HG02642 (cell line): ENCODE measurements around the gene COLGALT1.
"Not testable (repeated sequence)": the region's sequence is repeated elsewhere in the genome, so short reads cannot be mapped to it uniquely, and the experiment has no call there.

ENCODE experiments used
- ATAC-seq: cut with Tn5 transposase; IDR thresholded peaks from one replicate; pipeline ENCODE4 v1.9.1; 2021; ENCODE audit warnings: mild to moderate bottlenecking; ENCODE audit not compliant: unreplicated experiment, poor library complexity

The COLGALT1 gene

GRCh38 chr19:17556995-17557394 lies 1.5 kb downstream of the COLGALT1 start:
- ATAC-seq, result no peak

GRCh38 chr19:17557466-17557865 lies 2.0 kb downstream of the COLGALT1 start:
- ATAC-seq, result no peak

DNA sequence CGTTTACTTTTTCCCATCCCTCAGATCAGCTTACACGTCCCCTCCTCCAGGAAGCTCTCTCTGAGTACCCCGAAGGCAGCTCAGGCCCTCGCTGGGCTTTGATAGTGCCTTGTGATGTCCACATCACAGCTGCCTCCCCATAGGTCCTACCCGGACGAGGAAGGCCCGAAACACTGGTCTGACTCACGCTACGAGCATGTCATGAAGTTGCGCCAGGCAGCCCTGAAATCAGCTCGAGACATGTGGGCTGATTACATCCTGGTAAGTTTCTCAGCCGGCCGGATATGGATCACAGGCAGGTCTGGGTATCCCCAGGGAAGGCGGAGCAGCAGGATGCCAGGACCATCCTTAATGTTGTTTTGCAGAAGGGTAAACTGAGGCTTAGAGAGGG lies 4.8 kb downstream of the COLGALT1 start:
- no peak for ATAC-seq

DNA sequence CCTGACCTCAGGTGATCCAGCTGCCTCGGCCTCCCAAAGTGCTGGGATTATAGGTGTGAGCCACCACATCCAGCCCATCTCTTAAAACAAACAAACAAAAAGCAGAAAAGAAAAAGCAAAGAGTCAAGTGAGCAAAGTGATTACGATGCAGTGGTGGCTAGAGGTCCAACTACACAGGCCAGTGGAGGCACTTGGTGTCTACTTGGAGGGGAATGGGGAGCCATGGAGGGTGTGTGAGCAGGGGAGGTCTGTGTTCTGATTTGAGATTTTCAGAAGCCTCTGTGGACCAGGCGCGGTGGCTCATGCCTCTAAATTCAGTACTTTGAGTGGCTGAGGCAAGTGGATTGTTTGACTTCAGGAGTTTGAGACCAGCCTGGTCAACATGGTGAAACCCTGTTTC lies 6.6 kb downstream of the COLGALT1 start:
- no peak for ATAC-seq

DNA sequence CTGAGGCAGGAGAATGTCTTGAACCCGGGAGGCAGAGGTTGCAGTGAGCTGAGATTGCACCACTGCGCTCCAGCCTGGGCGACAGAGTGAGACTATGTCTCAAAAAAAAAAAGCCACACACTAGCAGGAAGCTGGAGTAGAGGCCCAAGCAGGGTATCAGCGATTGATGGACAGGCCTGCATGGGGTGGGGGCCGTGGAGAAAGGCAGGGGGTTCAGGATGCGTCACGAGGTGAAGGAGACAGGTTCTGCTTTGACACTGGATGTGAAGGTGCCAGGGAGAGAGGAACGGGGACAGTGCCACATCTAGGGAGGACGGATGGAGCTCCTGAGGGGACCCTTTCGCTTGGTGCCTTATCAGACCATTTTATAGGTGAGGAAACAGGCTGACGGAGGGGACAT lies 7.1 kb downstream of the COLGALT1 start:
- ATAC-seq, result no peak

DNA sequence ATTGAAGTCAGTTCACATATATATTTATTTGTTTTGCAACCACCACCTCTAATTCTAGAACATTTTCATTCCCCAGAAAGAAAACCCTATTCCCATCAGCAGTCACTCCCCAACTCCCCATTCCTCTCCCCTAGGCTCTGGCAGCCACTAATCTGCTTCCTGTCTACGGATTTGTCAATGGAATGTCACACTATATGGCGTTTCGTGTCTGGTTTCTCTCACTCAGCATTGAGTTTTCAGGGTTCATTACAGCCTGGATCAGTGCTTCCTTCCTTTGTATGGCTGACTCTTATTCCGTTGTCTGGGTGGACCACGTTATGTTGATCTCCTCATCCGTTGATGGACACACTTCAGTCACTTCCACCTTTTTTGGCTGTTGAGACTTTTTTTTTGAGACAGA lies 9.3 kb downstream of the COLGALT1 start:
- no peak for ATAC-seq

GRCh38 chr19:17565611-17566010 lies 10.2 kb downstream of the COLGALT1 start:
- no peak for ATAC-seq

- ATAC-seq, result no peak
These were observed 12.5 kb downstream of the COLGALT1 start for GRCh38 chr19:17567940-17568339.

DNA sequence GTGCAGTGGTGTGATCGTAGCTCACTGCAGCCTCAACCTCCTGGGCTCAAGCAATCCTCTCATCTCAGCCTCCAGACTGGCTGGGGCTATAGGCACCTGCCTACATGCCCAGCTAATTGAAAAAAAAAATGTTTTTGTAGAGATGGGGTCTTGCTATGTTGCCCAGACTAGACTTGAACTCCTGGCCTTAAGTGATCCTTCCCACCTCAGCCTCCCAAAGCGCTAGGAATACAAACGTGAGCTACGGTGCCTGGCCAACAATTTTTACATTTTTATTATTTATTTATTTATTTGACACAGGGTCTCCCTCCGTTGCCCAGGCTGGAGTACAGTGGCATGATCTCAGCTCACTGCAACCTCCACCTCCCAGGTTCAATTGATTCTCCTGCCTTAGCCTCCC lies 14.8 kb downstream of the COLGALT1 start:
- not testable (repeated sequence) for ATAC-seq

DNA sequence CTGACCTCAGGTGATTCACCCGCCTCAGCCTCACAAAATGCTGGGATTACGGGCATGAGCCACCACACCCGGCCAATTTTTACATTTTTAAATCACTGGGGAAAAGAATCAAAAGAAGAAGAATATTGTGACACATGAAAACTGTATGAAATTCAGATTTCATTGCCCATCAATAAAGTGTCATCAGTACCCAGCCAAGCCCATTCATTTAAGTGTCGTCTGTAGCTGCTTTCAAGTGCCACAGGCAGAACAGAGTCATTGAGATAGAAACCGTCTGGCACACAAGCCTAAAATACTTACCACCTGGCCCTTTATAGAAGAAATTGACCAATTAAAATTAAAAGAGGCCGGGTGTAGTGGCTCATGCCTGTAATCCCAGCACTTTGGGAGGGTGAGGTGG lies 15.3 kb downstream of the COLGALT1 start:
- ATAC-seq, result no peak

DNA sequence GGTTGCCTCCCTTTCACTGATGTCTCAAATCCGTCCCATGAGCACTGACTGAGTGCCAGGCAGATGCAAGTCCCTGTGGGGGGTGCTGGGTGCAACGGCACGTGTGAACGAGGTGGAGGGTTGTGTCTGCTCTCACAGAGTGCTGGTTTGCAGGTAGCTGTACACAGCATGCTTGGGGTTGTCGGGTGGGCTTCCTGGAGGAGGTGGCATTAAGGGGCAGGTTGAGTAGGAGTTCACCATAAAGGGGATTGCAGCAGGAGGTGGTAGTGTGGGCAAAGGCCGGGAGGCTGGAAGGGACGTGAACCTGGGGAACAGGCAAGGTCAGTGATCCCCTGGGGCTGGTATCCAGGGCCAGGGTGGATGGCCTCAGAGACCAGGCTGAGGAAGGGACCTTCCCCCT lies 17.2 kb downstream of the COLGALT1 start:
- no peak for ATAC-seq

DNA sequence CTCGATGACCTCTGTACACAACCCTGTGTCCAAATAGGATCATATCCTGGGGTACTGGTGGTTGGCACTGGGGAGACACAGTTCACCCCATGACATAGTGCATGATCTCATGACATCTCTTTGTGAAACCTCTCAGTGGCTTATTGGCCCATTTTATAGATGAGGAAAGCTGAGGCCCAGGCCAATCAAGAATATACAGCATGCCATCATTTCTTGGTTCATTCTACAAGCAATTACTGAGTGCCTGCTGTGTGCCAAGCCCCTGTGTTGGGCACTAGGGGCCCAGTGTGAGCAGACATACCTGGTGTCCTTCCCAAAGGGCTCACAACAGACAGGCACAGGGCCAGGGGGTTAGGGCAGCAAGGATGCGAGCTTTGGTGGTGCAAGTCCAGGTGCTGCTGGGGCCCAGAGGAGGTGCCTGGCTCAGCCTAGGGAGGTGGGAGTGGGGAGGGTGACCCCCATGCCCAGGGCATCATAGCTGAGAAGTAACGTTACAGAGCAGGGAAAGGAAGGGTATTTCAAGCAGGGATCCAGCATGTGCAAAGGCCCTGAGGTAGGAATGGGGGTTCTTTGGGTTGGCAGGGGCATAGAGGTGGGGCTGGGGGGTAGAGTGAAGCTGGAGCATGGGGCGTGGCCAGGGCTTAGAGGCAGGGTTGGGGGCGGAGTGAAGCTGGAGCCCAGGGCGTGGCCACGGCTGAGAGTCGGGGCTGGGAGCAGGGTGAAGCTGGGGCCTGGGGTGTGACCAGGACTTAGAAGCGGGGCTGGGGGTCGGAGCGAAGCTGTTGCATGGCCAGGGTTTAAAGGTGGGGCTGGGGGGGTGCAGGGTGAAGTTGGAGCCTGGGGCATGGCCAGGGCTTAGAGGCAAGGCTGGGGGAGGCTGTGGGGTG lies 20.7 kb downstream of the COLGALT1 start:
- no peak for ATAC-seq

- ATAC-seq, result no peak
These were observed 21.5 kb downstream of the COLGALT1 start for GRCh38 chr19:17576758-17577456.

- no peak for ATAC-seq
These were observed 22.1 kb downstream of the COLGALT1 start for GRCh38 chr19:17577457-17578097.

DNA sequence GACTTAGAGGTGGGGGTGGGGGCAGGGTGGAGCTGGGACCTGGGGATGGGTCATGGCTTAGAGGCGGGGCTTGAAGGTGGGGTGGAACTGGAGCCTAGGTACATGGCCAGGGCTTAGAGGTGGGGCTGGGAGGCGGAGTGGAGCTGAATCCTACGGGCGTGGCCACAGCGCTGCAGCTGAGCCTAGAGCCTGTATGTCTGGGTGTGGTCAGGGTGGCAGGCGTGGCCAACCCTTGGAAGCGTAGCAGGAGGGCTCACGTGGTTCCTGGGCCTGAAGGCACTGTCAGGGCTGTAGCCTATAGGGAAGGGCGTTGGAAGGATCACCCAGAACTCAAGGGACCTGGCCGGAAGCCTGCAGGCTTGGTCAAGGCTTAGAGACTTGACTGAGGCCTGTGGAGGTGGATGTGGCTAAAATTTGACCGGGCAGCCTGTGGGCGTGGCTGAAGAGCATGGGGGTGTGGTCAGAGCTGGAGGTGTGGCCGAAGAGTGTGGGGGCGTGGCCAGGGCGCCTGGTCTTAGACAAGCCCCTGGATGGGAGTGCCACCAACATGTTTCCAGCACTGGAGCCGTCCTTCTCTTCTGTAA lies 24.3 kb downstream of the COLGALT1 start:
- ATAC-seq, result no peak

DNA sequence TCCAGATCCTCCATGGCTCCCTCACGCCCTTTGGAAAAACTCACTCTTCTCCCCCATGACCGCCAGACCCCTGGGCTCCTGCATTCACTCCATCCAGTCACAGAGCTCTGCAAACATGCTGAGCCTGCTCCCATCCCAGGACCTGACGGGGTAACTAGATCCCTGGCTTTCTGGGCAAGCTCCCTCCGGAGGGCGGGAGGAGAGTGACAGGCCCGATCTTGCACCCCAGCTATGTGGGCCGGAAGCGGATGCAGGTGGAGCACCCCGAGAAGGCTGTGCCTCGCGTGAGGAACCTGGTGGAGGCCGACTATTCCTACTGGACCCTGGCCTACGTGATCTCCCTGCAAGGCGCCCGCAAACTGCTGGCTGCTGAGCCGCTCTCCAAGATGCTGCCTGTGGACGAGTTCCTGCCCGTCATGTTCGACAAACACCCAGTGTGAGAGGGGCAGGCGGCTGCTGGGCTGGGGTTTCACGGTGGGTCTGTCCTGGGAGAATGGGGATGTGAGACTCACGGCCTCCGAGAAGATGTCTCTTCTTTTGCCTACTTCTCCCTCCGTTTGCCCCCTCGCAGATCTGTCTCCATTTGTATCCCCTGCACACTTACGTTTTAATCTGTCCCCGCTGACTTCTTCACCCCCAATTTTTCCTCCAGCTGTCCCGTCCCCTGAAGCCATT lies 25.2 kb downstream of the COLGALT1 start:
- no peak for ATAC-seq

DNA sequence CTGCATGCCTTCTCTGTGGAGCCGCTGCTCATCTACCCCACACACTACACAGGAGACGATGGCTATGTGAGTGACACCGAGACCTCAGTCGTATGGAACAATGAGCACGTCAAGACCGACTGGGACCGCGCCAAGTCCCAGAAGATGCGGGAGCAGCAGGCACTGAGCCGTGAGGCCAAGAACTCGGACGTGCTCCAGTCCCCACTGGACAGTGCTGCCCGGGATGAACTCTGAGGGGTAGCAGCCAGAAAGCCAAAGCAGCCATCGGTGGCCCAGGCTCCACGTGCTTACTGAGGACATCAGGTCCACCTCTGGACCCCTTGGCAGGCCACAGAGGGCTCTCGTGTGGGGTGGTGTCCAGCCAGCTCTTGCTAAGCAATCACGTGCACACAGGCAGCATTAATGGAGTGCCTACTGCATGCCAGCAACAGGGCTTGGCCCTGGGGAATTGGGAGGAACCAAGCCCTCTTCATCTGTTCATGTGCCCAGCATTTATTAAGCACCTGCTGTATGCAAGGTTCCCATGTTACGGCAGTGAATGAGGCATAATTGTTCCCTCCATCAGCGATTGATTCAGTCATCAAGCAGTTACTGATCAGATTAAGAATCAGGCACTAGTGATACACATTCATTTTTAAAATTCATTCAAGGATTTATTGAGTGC lies 25.9 kb downstream of the COLGALT1 start:
- no peak for ATAC-seq

DNA sequence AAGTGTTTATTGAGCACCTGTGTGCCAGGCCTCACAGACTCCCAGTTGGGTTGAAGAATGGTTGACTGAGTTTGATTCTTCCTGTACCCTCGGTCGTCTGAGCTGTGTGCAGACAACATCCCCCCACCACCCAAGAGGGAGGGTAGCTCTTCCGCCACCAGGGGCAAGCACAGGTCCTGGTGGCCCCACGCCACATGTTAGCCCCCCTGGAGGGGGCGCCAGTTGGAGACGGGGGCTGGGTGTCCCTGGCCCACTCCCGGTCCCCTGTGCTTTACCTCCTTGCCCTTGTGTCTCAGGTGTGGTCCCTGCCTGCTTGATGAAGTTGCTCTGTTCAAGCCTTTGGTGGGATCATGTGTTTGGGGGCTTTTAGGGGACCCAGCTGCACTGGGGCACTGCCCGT lies 27.2 kb downstream of the COLGALT1 start:
- no peak for ATAC-seq

GRCh38 chr19:17584132-17584531 lies 28.7 kb downstream of the COLGALT1 start:
- no peak for ATAC-seq

DNA sequence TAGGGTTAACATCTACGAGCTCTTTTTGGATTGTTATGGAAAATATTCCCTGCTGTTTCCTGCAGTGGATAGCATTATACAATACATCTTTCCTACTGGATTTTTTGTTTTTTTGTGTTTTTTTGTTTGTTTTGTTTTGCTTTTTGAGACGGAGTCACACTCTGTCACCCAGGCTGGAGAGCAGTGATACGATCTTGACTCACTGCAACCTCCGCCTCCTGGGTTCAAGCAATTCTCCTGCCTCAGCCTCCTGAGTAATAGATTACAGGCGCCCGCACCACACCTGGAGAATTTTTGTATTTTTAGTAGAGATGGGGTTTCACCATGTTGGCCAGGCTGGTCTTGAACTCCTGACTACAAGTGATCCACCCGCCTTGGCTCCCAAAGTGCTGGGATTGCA lies 29.9 kb downstream of the COLGALT1 start:
- ATAC-seq, result not testable (repeated sequence)
